ENCODE measurements around the gene CLDN10.

Gene CLDN10

GRCh38 chr13:95615539-95615938, 63.0 kb downstream of the CLDN10 start:
- no peak overlapping the region for H3K27ac ChIP-seq
- TF ChIP-seq CTCF (conservative IDR thresholded peaks at IDR 0.05): no peak

- peak overlapping the region; percentile 71 for H3K27ac ChIP-seq
- TF ChIP-seq CTCF (conservative IDR thresholded peaks at IDR 0.05): no peak
Observed at GRCh38 chr13:95620030-95620824, 67.7 kb downstream of the CLDN10 start.

- TF ChIP-seq CTCF (conservative IDR thresholded peaks at IDR 0.05): no peak
- H3K27ac ChIP-seq: peak overlapping the region; percentile 71
Observed at GRCh38 chr13:95620825-95621498, 68.4 kb downstream of the CLDN10 start.

- TF ChIP-seq CTCF (conservative IDR thresholded peaks at IDR 0.05): no peak
- H3K27ac ChIP-seq: no peak overlapping the region
Observed at GRCh38 chr13:95623141-95623540, 70.6 kb downstream of the CLDN10 start.

GRCh38 chr13:95624020-95624419, 71.5 kb downstream of the CLDN10 start:
- H3K27ac ChIP-seq: no peak overlapping the region
- peak; percentile 62 for TF ChIP-seq CTCF (conservative IDR thresholded peaks at IDR 0.05)

- TF ChIP-seq CTCF (conservative IDR thresholded peaks at IDR 0.05): no peak
- no peak overlapping the region for H3K27ac ChIP-seq
Observed at GRCh38 chr13:95626768-95627167, 74.2 kb downstream of the CLDN10 start.

GRCh38 chr13:95627590-95627989, 75.1 kb downstream of the CLDN10 start:
- no peak overlapping the region for H3K27ac ChIP-seq
- TF ChIP-seq CTCF (conservative IDR thresholded peaks at IDR 0.05): no peak
